Mucosa of descending colon (tissue), 3 donors: ENCODE measurements around the gene CNGA3. TPM values are rescaled to one million over a fixed set of nuclear protein-coding genes. Genes with fewer than 3 reads are reported as not detected.

Experiments used
- ATAC-seq: fragments of 200-7000 bp; cut with Tn5 transposase; one replicate; pipeline ENCODE4 v1.9.1; 2020; ENCODE audit warnings: mild to moderate bottlenecking, moderate library complexity
- DNase-seq, 3 donors: peaks; one replicate each; pipeline ENCODE4 v3.0.0-alpha.2; 2020
- H3K36me3 ChIP-seq: fragments of 200-600 bp; one replicate; pipeline ENCODE4 v1.8.0; 2021; ENCODE audit warnings: low read depth, mild to moderate bottlenecking
- H3K4me1 ChIP-seq: fragments of 200-600 bp; one replicate; pipeline ENCODE4 v1.8.0; 2021; ENCODE audit warnings: low read depth, mild to moderate bottlenecking
- H3K4me3 ChIP-seq: fragments of 200-600 bp; one replicate; pipeline ENCODE4 v1.8.0; 2021; ENCODE audit warnings: mild to moderate bottlenecking
- H3K9me3 ChIP-seq: fragments of 200-600 bp; one replicate; pipeline ENCODE4 v1.8.0; 2021; ENCODE audit warnings: mild to moderate bottlenecking
- CTCF ChIP-seq: fragments of 200-600 bp; IDR thresholded peaks from one replicate; pipeline ENCODE4 v1.8.0; 2022; ENCODE audit warnings: antibody characterized with exemption, mild to moderate bottlenecking
- intact Hi-C, 2 donors: fragments of 100-400 bp; cut with DNase I in 1 of 2; cut with micrococcal nuclease in 1 of 2; formaldehyde crosslinking; loops; one replicate each; pipeline versions ENCODE4 v1.11.0 to v1.11.1; 2022; cut with DNase I, micrococcal nuclease
- total RNA-seq, 3 donors: library from RNA; stranded (reverse); fragmentation: NEBNext Ultra II Directional in 2 of 3; extraction: Animal tissue kit (Norgen Biotek cat#: 25700) in 2 of 3; gene quantifications; one replicate each; pipeline versions ENCODE4 v1.2.1 to v1.2.4, GENCODE V29; 2021 to 2023
- donor health status: DM: no; HTN: no; CAD: no; lungs with moderate emphysema.
- donor health status: DM: no; HTN: no; CAD: no.
- donor health status: DM: no; HTN: yes; CAD: no.

The CNGA3 gene
- total RNA-seq, 3 donors from 2014 or later = 0.20 to 3.4 (median 0.63) TPM

- Histone ChIP-seq H3K9me3 (no peaks in the 10 kb centered on the region), H3K4me1 (no peaks in the 10 kb centered on the region), H3K36me3 (no peaks in the 10 kb centered on the region), H3K4me3 (no peak overlapping the region)
- intact Hi-C loops = loop anchor here in 1 of 2 donors (5.0 kb wide), 1 partner anchor 581 kb away; no protein-coding TSS in a partner anchor
- ATAC-seq (no peak), DNase-seq (no peak)
- no peak for TF ChIP-seq CTCF
These were observed 41.8 kb downstream of the CNGA3 start for GRCh38 chr2:98388081-98388480.

- no peak for TF ChIP-seq CTCF
- DNase-seq (no peak), ATAC-seq (no peak)
- Histone ChIP-seq H3K4me1 (no peaks in the 10 kb centered on the region), H3K9me3 (no peaks in the 10 kb centered on the region), H3K4me3 (no peak overlapping the region), H3K36me3 (no peaks in the 10 kb centered on the region)
- intact Hi-C loops = loop anchor here in 1 of 2 donors (5.0 kb wide), 1 partner anchor 581 kb away; no protein-coding TSS in a partner anchor
These were observed 42.5 kb downstream of the CNGA3 start for GRCh38 chr2:98388601-98389250.

- intact Hi-C loops = loop anchor here in 1 of 2 donors (5.0 kb wide), 1 partner anchor 582 kb away; no protein-coding TSS in a partner anchor
- no peaks in the 10 kb centered on the region for H3K9me3 ChIP-seq
- DNase-seq (no peak), ATAC-seq (no peak)
- no peak for TF ChIP-seq CTCF
- no peak overlapping the region for H3K4me3 ChIP-seq
- no peaks in the 10 kb centered on the region for H3K36me3 ChIP-seq
- H3K4me1 ChIP-seq = no peaks in the 10 kb centered on the region
These were observed 43.0 kb downstream of the CNGA3 start for GRCh38 chr2:98389251-98389605.

- TF ChIP-seq CTCF = no peak
These were observed 44.6 kb downstream of the CNGA3 start for GRCh38 chr2:98390571-98391476.

GRCh38 chr2:98391581-98392270 lies 45.5 kb downstream of the CNGA3 start:
- no peak overlapping the region for H3K4me3 ChIP-seq
- no peaks in the 10 kb centered on the region for H3K36me3 ChIP-seq
- DNase-seq (no peak), ATAC-seq (no peak)
- TF ChIP-seq CTCF = no peak
- intact Hi-C loops = no loop called here
- no peaks in the 10 kb centered on the region for H3K9me3 ChIP-seq
- no peaks in the 10 kb centered on the region for H3K4me1 ChIP-seq

More at GRCh38 chr2:98390571-98391476, 44.6 kb downstream of the CNGA3 start:
- Histone ChIP-seq H3K4me3 (no peak overlapping the region), H3K9me3 (no peaks in the 10 kb centered on the region), H3K36me3 (no peaks in the 10 kb centered on the region), H3K4me1 (no peaks in the 10 kb centered on the region)
- intact Hi-C loops = no loop called here
- DNase-seq (no peak), ATAC-seq (no peak)
